ENCODE measurements around the gene ANKS3.

The ANKS3 gene

GRCh38 chr16:4766875-4767628, 33.0 kb upstream of the ANKS3 start, which contains the start of gene ZNF500 (continued):
- TF ChIP-seq ZNF692 (tag by site-specific recombination; IDR thresholded peaks at IDR 0.05) (peak; percentile 97), ZNF530 (tag by site-specific recombination; IDR thresholded peaks at IDR 0.05; ENCODE audit: low read depth) (no peak), ZBTB8A (tag by site-specific recombination; IDR thresholded peaks at IDR 0.05) (peak; percentile 34; the same call in 1 of the 2 replicates), ZNF335 (tag by site-specific recombination; conservative IDR thresholded peaks at IDR 0.05) (peak; percentile 84), GLIS2 (tag by site-specific recombination; IDR thresholded peaks at IDR 0.05) (peak; percentile 92), ZNF626 (tag by site-specific recombination; IDR thresholded peaks at IDR 0.05) (no peak), ZNF18 (tag by site-specific recombination; IDR thresholded peaks at IDR 0.05) (no peak), ZBTB7A (tag by site-specific recombination; IDR thresholded peaks at IDR 0.05; ENCODE audit: low read depth) (peak; percentile 72), ZNF266 (tag by site-specific recombination; IDR thresholded peaks at IDR 0.05; ENCODE audit: low read depth) (no peak), ZFP37 (tag by site-specific recombination; IDR thresholded peaks at IDR 0.05) (peak; percentile 74), ZNF24 (tag by site-specific recombination; IDR thresholded peaks at IDR 0.05) (peak; percentile 61; the same call in 1 of the 2 replicates), KLF7 (tag by site-specific recombination; IDR thresholded peaks at IDR 0.05; ENCODE audit: borderline replicate concordance) (peak; percentile 61; the same call in 1 of the 2 replicates), ZNF785 (tag by site-specific recombination; IDR thresholded peaks at IDR 0.05) (no peak), PATZ1 (tag by site-specific recombination; IDR thresholded peaks at IDR 0.05) (peak; percentile 82), ZFHX2 (tag by site-specific recombination; conservative IDR thresholded peaks at IDR 0.05) (peak; percentile 88), ZBTB26 (tag by site-specific recombination; optimal IDR thresholded peaks at IDR 0.05) (peak; percentile 88), ZSCAN5A (tag by site-specific recombination; IDR thresholded peaks at IDR 0.05) (peak; percentile 59; the same call in 1 of the 2 replicates), SP7 (tag by site-specific recombination; IDR thresholded peaks at IDR 0.05) (peak; percentile 59), ZNF76 (tag by site-specific recombination; IDR thresholded peaks at IDR 0.05; ENCODE audit: borderline replicate concordance, low read depth) (peak; percentile 99), KLF1 (tag by site-specific recombination; IDR thresholded peaks at IDR 0.05) (peak; percentile 76), PRDM10 (tag by site-specific recombination; IDR thresholded peaks at IDR 0.05) (peak; percentile 71), GLIS1 (tag by site-specific recombination; IDR thresholded peaks at IDR 0.05) (peak; percentile 71), ZXDB (tag by site-specific recombination; IDR thresholded peaks at IDR 0.05) (peak; percentile 89), KLF10 (tag by site-specific recombination; IDR thresholded peaks at IDR 0.05) (peak; percentile 43; the same call in 1 of the 2 replicates), ZNF629 (tag by site-specific recombination; IDR thresholded peaks at IDR 0.05) (peak; percentile 49; the same call in 1 of the 2 replicates)
